HEK293T (cell line): ENCODE measurements around the gene IRS2.

ENCODE experiments used
- CTCF ChIA-PET: fragments of 350-600 bp; formaldehyde crosslinking; extraction: SDS; loops from one replicate; lab custom pipeline; 2021; ENCODE audit warnings: antibody characterized with exemption, inconsistent platforms; lab: Yijun Ruan, JAX
- POLR2A ChIA-PET: fragments of 350-600 bp; formaldehyde crosslinking; extraction: SDS; loops from one replicate; lab custom pipeline; 2020; ENCODE audit warnings: antibody characterized with exemption, inconsistent platforms; lab: Yijun Ruan, JAX
- DNase-seq: peaks from one replicate; pipeline ENCODE4 v3.0.0; 2012; ENCODE audit warnings: mixed read lengths; ENCODE audit errors: extremely low spot score
- ARNT ChIP-seq: fragments of 450-650 bp; IDR thresholded peaks from 2 replicates; pipeline ENCODE4 v1.6.1; 2017; ENCODE audit warnings: mild to moderate bottlenecking
- BHLHE40 ChIP-seq: fragments of 450-650 bp; IDR thresholded peaks from 2 replicates; pipeline ENCODE4 v1.6.1; 2016; ENCODE audit warnings: mild to moderate bottlenecking, moderate library complexity, borderline replicate concordance
- CTBP1 ChIP-seq: fragments of 450-650 bp; IDR thresholded peaks from 2 replicates; pipeline ENCODE4 v1.6.1; 2016; ENCODE audit warnings: borderline replicate concordance
- ELF4 ChIP-seq: fragments of 450-650 bp; IDR thresholded peaks from 2 replicates; pipeline ENCODE4 v1.6.1; 2017; ENCODE audit warnings: antibody characterized with exemption
- FOXA1 ChIP-seq: fragments of 450-650 bp; IDR thresholded peaks from 2 replicates; pipeline ENCODE4 v1.6.1; 2016; ENCODE audit warnings: mild to moderate bottlenecking
- FOXK2 ChIP-seq: fragments of 450-650 bp; IDR thresholded peaks from 2 replicates; pipeline ENCODE4 v1.6.1; 2016; ENCODE audit warnings: mild to moderate bottlenecking
- FOXM1 ChIP-seq: fragments of 450-650 bp; IDR thresholded peaks from 2 replicates; pipeline ENCODE4 v1.6.1; 2017; ENCODE audit warnings: mild to moderate bottlenecking, borderline replicate concordance
- HDGF ChIP-seq: fragments of 450-650 bp; IDR thresholded peaks from 2 replicates; pipeline ENCODE4 v1.6.1; 2017; ENCODE audit warnings: antibody characterized with exemption, borderline replicate concordance
- L3MBTL2 ChIP-seq: fragments of 450-650 bp; conservative IDR thresholded peaks from 2 replicates; pipeline ENCODE4 v1.6.1; 2016; ENCODE audit warnings: mild to moderate bottlenecking
- LEF1 ChIP-seq: fragments of 450-650 bp; IDR thresholded peaks from 2 replicates; pipeline ENCODE4 v1.6.1; 2017; ENCODE audit warnings: mild to moderate bottlenecking, borderline replicate concordance
- NFRKB ChIP-seq: fragments of 450-650 bp; IDR thresholded peaks from 2 replicates; pipeline ENCODE4 v1.6.1; 2016; ENCODE audit warnings: mild to moderate bottlenecking, moderate library complexity
- PKNOX1 ChIP-seq: fragments of 450-650 bp; IDR thresholded peaks from 2 replicates; pipeline ENCODE4 v1.6.1; 2016
- SP1 ChIP-seq: fragments of 450-650 bp; IDR thresholded peaks from 2 replicates; pipeline ENCODE4 v1.6.1; 2017
- SUZ12 ChIP-seq: fragments of 450-650 bp; IDR thresholded peaks from 2 replicates; pipeline ENCODE4 v1.6.1; 2016; ENCODE audit warnings: mild to moderate bottlenecking
- TARDBP ChIP-seq: fragments of 450-650 bp; IDR thresholded peaks from 2 replicates; pipeline ENCODE4 v1.6.1; 2016
- ZNF384 ChIP-seq: fragments of 450-650 bp; IDR thresholded peaks from 2 replicates; pipeline ENCODE4 v1.6.1; 2016

IRS2 gene

GRCh38 chr13:109740721-109741120 is 45.7 kb downstream of the IRS2 start:
- POLR2A ChIA-PET = no interaction called here
- no peak for TF ChIP-seq CTBP1
- TF ChIP-seq FOXA1 = no peak
- TF ChIP-seq TARDBP = no peak
- no peak for TF ChIP-seq ZNF384
- no peak for TF ChIP-seq PKNOX1
- no peak for TF ChIP-seq BHLHE40
- no peak for TF ChIP-seq FOXM1
- CTCF ChIA-PET = no interaction called here
- no peak for DNase-seq

DNA sequence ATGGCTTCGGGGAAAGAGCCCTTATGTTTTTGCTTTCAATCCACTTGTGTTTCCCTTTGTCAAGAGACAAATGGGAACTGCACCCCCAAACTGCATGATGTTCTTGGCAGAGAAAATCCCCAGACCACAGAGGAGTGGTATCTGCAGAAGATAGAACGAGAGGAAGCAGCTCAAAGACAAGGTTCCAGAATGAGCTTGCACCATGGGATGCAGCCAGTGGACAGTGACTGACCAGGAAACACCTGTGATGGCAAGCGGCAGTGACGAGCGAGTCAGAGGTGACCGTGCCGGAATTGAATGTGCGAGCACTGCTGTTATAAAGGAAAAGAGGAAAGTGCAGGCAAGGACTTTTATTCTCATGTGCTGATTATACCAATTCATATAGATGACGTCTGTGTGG is 46.3 kb downstream of the IRS2 start:
- ChIA-PET POLR2A (no interaction called here), CTCF (no interaction called here)
- no peak for TF ChIP-seq FOXA1
- TF ChIP-seq FOXK2 = no peak
- no peak for TF ChIP-seq SP1
- TF ChIP-seq FOXM1 = no peak
- no peak for TF ChIP-seq L3MBTL2
- no peak for TF ChIP-seq LEF1
- TF ChIP-seq HDGF = no peak
- TF ChIP-seq ELF4 = no peak
- no peak for TF ChIP-seq PKNOX1
- no peak for TF ChIP-seq SUZ12
- no peak for TF ChIP-seq NFRKB
- TF ChIP-seq CTBP1 = no peak
- TF ChIP-seq ARNT = no peak
- TF ChIP-seq TARDBP = no peak
- no peak for TF ChIP-seq ZNF384
- no peak for TF ChIP-seq BHLHE40
- DNase-seq = no peak

DNA sequence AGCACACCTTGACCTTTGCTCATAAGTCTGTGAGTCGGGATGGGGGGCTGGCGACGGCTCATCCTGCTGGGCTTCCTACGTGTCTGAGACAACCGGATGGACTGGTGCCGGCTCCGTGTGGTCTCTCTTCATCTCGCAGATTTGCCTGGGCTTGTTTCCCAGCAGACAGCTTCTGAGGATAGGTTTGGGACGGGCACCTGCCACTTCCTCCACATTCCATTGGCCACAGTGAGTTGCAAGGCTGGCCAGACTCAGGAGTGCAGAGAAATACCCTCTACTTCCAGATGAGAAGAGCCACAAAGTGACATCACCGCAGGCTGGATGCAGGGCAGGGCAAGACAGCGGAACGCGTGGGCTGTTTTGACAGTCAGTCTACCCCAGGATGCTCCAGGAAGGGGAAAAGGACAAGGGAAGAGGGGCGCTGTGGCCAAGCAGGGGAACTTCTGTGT is 48.1 kb downstream of the IRS2 start:
- POLR2A ChIA-PET = no interaction called here
- DNase-seq = no peak
- CTCF ChIA-PET = no interaction called here
- TF ChIP-seq LEF1 (no peak), NFRKB (no peak), ELF4 (no peak), PKNOX1 (no peak), FOXK2 (no peak), SUZ12 (no peak), TARDBP (no peak), CTBP1 (no peak), SP1 (no peak), L3MBTL2 (no peak), ZNF384 (no peak), FOXM1 (no peak), ARNT (no peak), FOXA1 (no peak)

- TF ChIP-seq FOXM1 = no peak
- no peak for TF ChIP-seq LEF1
- TF ChIP-seq ARNT = no peak
- no peak for TF ChIP-seq BHLHE40
- no peak for TF ChIP-seq HDGF
- CTCF ChIA-PET = interaction anchor here (0.6 kb wide), 1 partner anchor 127 kb away, joined by 3 read pairs; no protein-coding TSS in a partner anchor
- POLR2A ChIA-PET = interaction anchor here (1.0 kb wide), 1 partner anchor 25 kb away, joined by 3 read pairs; no protein-coding TSS in a partner anchor
- no peak for DNase-seq
These were observed 48.8 kb downstream of the IRS2 start for GRCh38 chr13:109737606-109738005.

DNA sequence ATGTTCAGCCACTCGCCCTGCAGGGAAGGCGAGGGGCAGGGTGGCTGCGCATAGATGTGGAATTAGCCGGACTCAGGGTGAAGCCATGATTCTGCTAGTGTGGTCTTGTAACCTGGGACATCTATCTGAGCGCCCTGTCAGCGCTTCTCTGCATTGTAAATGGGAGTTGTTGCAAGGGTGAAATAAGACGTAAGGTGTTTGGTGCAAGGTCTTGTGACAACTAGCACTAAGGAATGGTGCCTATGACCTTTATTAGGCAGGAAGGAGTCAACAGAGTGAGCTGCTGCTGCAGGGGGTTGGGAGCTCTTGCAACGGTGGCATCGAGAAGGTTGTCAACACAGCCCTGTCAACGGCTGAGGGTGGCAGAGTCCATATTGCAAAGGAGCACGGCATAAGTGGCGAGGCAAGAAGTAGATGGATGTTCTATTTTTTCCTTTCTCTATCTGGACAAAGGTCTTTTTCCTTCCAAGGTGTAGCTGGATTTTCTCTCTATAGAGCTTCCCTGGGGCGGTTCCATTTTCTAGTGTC is 49.3 kb downstream of the IRS2 start:
- ChIA-PET CTCF (interaction anchor here (0.6 kb wide), 1 partner anchor 126 kb away, joined by 3 read pairs; no protein-coding TSS in a partner anchor), POLR2A (interaction anchor here (1.0 kb wide), 1 partner anchor 25 kb away, joined by 3 read pairs; no protein-coding TSS in a partner anchor)
- no peak for TF ChIP-seq FOXK2
- TF ChIP-seq SP1 = no peak
- no peak for TF ChIP-seq HDGF
- no peak for TF ChIP-seq L3MBTL2
- no peak for TF ChIP-seq FOXM1
- DNase-seq = no peak

DNA sequence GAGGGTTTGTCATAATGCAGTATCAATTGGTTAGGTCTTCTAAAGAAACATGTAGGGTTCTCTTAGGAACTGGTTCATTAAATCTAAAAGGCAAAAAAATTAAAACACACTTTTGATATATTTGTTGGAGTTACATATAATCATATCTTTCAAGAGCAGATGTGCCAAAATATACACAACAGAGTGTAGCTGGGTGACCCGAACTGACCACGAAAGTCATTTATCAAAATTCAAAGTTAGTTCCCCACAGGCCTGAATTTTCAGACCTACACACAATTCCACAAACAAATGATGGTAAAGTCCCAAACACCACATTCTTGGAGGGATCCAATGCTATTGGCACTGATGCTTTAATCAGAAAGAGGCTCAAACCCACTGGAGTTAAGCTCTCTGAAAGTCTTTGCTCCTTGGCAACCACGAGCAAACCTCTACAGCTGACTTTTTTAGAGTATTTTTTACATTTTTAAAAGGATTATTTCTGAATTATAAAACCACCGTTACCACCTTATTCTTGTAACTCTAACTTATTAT is 50.9 kb downstream of the IRS2 start:
- ChIA-PET CTCF (no interaction called here), POLR2A (no interaction called here)
- DNase-seq = no peak
- TF ChIP-seq HDGF (no peak), ARNT (no peak), SP1 (no peak), L3MBTL2 (no peak), LEF1 (no peak), FOXK2 (no peak), NFRKB (no peak), FOXA1 (no peak), PKNOX1 (no peak), CTBP1 (no peak), ELF4 (no peak)
